Stimulated activated CD4-positive, alpha-beta T cell treated with anti-CD3 and anti-CD28 coated beads, Interleukin-15, amount 100 ng/mL, for 1 hour (primary cell): ENCODE results near the gene MKKS.

Experiments used
- DNase-seq, 2 donors: peaks; one replicate each; pipeline ENCODE4 v3.0.0-alpha.2; 2020; ENCODE audit warnings: low read depth in 1 of 2, low spot score in 1 of 2

The MKKS gene

GRCh38 chr20:10433623-10434466, at the start of gene MKKS:
Gene MKKS, minus strand, starts transcription at chr20:10434222. Its CDS starts 20,708 bp downstream, at chr20:10413514.
- DNase-seq: peak; percentile 66 to 78

GRCh38 chr20:10483691-10484090, 49.7 kb upstream of the MKKS start:
- no peak for DNase-seq

DNA sequence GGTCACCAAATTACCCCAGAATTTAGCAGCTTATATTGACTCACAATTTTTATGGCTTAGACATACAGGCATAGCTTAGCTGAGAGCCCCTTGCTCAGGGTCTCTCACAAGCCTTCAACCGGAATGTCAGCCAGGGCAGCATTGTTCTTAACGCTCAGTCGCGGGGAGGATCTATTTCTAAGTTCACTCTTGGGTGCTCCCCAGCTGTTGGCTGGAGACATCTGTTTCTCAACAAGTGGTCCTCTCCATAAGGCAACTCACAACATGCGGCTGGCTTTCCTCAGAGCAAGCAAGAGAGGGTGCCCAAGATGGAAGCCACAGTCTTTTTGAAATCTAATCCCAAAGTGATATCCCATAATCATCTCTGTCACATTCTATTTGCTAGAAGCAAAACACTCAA, 47.7 kb upstream of the MKKS start:
- DNase-seq: no peak

GRCh38 chr20:10478930-10479329, 44.9 kb upstream of the MKKS start:
- no peak for DNase-seq

DNA sequence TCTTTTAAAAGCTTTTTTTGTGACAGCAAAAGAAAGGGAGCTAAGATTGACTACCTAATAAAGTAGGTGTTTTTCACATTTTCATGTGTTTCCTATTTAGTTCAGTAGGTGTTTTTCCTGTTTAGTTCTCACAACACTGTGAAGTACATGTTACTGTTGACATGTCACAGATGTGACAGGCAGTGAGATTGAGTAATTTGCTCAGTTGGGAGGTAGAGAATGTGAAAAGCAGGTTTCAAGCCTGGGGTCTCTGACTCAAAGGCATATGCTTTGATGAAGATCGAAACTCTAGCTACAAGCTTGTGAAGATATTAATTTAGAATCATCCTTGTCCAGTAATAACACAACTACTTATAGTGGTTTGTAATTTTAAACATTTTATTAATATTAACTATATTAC, 44.2 kb upstream of the MKKS start:
- no peak for DNase-seq

DNA sequence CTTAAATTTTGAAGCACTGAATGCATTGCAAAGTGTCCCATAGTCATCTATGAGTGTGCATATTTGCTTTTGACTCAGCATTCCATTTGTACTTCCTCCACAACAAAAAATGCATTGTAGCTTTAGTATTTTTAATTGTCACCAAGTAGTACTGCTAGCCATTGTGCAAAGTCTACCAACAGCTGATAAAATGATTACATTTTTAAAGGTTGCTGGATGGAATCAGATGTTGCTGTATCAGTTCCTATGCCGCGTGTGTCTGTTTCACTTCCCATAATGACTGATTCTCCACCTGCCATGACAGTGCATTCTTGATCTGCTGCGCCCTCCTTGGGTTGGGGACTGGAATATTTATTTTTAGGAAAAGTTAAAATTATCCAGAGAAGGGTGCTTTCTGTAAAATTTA, 42.3 kb upstream of the MKKS start:
- no peak for DNase-seq

DNA sequence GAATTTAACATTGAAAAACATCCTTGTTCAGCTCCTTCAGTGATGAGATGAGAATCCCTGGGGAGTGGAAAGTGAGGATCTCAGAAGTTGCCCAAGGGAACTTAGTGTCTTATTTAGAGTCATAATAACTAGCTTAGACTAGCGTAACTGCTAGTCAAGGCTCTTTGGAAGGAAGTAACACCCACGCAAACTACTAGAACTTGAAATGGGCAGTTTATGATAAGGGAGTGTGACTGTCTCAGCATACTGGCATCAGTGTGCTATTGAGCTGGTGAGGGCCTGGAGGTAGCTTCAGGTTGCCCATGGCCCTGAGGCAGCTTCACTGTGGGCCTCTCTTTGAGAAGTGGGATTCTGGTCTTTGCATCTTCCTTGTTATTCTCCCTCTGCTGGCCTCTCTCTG, 41.2 kb upstream of the MKKS start:
- DNase-seq: no peak

DNA sequence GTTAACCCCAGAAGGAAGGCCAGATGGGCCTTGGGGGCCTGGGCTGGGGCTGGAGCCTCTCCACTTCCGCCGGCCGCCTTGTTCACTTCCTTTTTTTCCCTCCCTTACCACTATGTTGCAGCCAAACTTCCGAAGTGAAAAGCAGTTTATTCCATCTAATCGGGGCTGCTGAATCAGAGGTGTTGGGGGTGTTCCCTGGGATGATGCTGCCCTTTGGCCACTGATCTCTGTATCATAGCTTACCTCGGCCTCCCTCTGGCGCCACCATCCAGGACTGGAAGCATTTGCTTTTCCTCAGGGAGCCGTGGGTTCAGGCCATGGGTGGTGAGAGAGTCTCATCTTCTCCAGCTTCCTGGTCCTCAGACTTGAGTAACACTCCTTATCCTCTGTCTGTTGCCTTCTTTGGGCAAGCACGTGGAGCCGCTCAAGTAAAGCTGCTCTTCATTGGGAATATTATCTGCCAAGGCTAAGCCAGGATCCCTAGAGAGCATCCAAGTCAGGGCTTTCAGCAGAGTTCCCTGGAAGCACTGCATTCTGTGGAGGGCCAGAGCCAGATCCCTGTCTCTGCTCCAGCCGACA, 40.7 kb upstream of the MKKS start:
- no peak for DNase-seq

- no peak for DNase-seq
These were observed 38.8 kb upstream of the MKKS start for GRCh38 chr20:10472871-10473270.

- no peak for DNase-seq
These were observed 36.3 kb upstream of the MKKS start for GRCh38 chr20:10470276-10470675.

DNA sequence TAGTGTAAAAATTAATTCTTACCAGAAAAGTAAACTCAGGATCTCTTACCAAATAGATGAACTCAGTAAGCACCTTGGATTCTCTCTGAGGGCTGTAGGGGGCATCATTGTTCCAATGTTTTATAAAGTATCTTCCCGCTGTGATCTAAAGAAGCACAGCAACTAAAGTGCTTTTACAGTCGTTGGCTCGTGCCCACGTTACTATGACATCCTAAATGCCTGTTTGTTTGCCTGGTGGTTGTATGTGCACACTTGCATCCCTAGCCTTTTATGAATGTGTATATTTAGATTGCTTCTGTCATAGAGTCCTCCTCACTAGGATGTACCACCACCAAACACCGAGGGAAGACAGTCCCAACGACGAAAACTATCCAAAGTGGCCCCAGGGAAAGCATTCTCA, 35.6 kb upstream of the MKKS start:
- no peak for DNase-seq

DNA sequence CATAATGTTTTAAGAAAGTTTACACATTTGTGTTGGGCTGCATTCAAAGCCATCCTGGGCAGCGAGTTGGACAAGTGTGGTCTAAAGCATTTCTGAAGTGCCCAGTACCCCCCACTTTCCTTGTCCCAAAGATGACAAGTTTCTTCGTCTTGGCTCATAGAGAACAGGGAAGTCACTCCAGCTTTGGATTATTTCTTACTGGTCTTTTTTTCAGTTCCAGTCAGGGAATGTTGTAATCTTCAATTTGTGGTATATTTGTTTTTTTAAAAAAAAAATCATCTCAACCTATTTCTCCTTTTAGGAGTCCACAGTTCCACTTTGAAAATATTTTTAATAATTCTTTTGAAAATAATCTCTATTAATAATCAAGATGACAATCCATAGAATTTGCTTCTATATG, 35.0 kb upstream of the MKKS start:
- DNase-seq: no peak

GRCh38 chr20:10468340-10468845, 34.4 kb upstream of the MKKS start:
- no peak for DNase-seq

DNA sequence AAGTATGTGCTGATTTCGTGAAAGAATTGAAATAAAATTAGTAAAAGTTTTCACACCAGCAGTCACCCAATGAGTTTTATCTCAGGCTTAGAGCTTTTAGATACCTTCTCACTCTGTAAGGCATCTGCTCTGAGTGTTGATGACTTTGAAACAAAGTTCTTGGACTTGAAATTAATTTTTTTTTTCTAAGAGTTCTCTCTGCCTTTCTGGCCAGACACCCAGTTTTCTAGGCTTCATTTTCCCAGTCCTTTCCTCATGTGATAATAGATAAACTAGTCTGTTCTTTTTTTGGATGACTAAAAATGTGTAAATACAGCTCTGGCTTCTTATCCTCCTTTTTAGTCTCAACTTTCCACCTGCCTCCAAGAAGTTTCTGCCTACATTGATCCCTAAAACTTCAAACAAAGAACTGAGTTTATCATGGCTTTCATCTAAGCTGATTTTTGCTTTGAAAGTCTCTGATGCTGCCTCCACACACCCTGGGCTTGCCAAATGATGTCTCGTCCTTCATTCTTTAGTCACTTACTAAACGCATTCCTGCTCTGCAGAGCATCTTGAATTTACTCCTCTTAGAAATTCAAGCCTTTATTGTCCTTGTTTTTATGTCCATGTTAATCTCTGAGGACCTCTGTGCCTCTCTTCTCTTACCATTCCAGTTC, 33.8 kb upstream of the MKKS start:
- DNase-seq: no peak

- DNase-seq: no peak
These were observed 32.8 kb upstream of the MKKS start for GRCh38 chr20:10466855-10467254.

GRCh38 chr20:10466325-10466724, 32.3 kb upstream of the MKKS start:
- no peak for DNase-seq

GRCh38 chr20:10465135-10465534, 31.1 kb upstream of the MKKS start:
- DNase-seq: no peak

DNA sequence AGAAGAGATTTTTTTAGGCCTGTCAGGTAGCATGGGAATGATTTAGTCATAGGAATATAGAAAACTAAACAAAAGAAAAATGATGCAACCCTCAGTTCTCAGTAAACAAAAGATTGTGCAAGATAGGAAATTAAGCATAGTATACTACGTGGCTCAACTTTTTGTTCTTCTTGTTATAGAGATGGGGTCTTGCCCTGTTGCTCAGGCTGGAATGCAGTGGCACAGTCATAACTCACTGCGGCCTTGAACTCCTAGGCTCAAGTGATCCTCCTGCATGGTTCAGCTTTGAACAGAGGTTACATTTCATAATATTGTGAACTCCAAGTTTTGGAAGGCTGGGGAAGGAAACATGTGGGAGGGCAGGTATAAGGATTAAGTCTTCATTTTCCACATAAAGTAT, 29.6 kb upstream of the MKKS start:
- DNase-seq: no peak

DNA sequence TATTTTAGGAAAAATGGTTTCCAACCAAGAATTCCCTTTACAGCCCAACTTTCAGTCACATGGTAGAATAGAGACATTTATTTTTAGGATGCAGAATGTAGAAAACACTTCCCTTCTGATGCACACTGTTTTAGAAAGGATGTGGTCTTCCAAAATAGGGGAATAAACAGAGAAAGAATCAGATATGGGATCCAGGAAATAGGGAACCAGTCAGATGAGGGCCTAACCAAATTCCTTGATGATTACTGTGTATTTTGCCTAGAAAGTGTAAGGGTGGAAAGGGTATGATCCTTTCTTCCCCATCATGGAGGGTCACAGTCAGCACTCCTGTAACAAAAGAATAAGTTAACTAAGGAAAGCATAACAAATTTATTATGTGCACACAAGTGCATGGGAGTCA, 28.5 kb upstream of the MKKS start:
- no peak for DNase-seq

DNA sequence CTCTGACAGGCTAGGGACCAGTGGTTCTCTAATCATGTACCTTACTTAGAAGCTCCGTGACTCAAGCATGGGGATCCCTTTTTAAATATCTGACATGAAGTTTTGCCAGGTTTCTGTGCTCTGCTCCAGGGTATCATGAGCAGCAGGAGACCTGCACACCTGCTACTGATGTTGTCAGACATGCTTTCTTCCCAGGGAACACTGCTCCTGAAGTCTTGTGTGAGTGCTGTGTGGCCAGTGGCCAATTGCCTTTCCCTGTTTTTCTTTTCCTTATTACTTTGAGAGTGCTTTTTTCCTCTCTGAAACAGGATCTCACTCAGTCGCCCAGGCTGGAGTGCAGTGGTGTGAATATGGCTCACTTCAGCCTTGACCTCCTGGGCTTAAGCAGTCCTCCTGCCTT, 27.5 kb upstream of the MKKS start:
- DNase-seq: no peak

- no peak for DNase-seq
These were observed 20.2 kb upstream of the MKKS start for GRCh38 chr20:10454151-10454750.

DNA sequence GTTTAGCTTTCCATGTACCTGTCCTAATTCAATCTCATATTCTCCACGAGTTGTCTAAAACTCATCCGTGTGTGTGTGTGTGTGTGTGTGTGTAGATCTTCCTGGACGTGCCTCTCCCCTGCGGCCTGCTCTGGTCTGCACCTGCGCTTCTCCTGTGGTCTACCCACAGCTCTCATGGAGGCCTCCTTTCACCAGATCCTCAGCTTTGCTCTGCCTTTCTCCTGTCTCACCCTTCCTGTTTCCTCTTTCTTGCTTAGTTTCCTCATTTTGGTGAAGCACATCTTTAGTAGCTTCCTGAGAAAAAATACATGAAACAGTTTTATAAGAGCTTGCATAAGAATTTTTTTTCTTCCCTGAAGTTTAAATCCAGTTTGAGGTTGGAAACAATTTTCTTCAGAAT, 19.2 kb upstream of the MKKS start:
- no peak for DNase-seq
